ENCODE results near the gene AWAT2. TPM values are rescaled to one million over a fixed set of nuclear protein-coding genes. Genes with fewer than 3 reads are reported as not detected.

Gene AWAT2

GRCh38 chrX:69993494-69993893 lies 56.2 kb downstream of the AWAT2 start:
- Histone ChIP-seq H2AK5ac (ENCODE audit: low read length, severe bottlenecking) (no peak overlapping the region), H3K27me3 (ENCODE audit: control insufficient read depth in 1 of 2, insufficient read depth in 1 of 2, low read length in 2 of 2) (peaks cover 0 to 35% of the 10 kb centered on the region in 2 experiments), H3K9me3 (ENCODE audit: control insufficient read depth, low read length) (no peaks in the 10 kb centered on the region), H3K18ac (ENCODE audit: low read depth in 1 of 2, low read length in 2 of 2) (no peak overlapping the region), H3K4me3 (ENCODE audit: insufficient read depth in 1 of 2, low read depth in 1 of 2, low read length in 2 of 2) (no peak overlapping the region), H3K14ac (ENCODE audit: low read length in 2 of 2) (no peak overlapping the region), H2BK12ac (ENCODE audit: low read length in 2 of 2) (no peak overlapping the region), H2BK120ac (ENCODE audit: low read depth, low read length) (no peak overlapping the region), H2AFZ (ENCODE audit: low read depth, low read length) (no peak overlapping the region), H4K8ac (ENCODE audit: low read length) (no peak overlapping the region), H3K4me2 (ENCODE audit: low read length, poor library complexity, severe bottlenecking) (no peak overlapping the region), H3K9ac (ENCODE audit: low read length) (no peak overlapping the region), H2BK15ac (ENCODE audit: low read depth, poor library complexity, severe bottlenecking) (no peak overlapping the region), H3K4me1 (ENCODE audit: control insufficient read depth, insufficient read depth, low read depth, low read length) (no peaks in the 10 kb centered on the region), H3K36me3 (ENCODE audit: control insufficient read depth in 1 of 2, insufficient read depth in 2 of 2, low read depth in 1 of 2, low read length in 2 of 2) (no peaks in the 10 kb centered on the region), H3K4ac (ENCODE audit: low read depth in 1 of 2, low read length in 2 of 2) (no peak overlapping the region), H4K91ac (ENCODE audit: low read length) (no peak overlapping the region), H3K27ac (ENCODE audit: low read length, poor library complexity, severe bottlenecking) (no peak overlapping the region), H3K79me1 (replicated peaks; ENCODE audit: low read length, poor library complexity, severe bottlenecking) (no peaks in the 10 kb centered on the region), H3K23ac (ENCODE audit: low read length in 2 of 2) (no peak overlapping the region), H2BK5ac (ENCODE audit: low read depth, low read length, poor library complexity, severe bottlenecking) (no peak overlapping the region)
- DNase-seq: no peak

- H3K9me3 ChIP-seq (ENCODE audit: control insufficient read depth, low read length): no peaks in the 10 kb centered on the region
- peaks cover 0 to 38% of the 10 kb centered on the region in 2 experiments for H3K27me3 ChIP-seq (ENCODE audit: control insufficient read depth in 1 of 2, insufficient read depth in 1 of 2, low read length in 2 of 2)
- H3K36me3 ChIP-seq (ENCODE audit: control insufficient read depth in 1 of 2, insufficient read depth in 2 of 2, low read depth in 1 of 2, low read length in 2 of 2): no peaks in the 10 kb centered on the region
- no peak overlapping the region for H3K27ac ChIP-seq (ENCODE audit: low read length, poor library complexity, severe bottlenecking)
- H4K91ac ChIP-seq (ENCODE audit: low read length): no peak overlapping the region
- H3K14ac ChIP-seq (ENCODE audit: low read length in 2 of 2): no peak overlapping the region
- H3K23ac ChIP-seq (ENCODE audit: low read length in 2 of 2): no peak overlapping the region
- no peak overlapping the region for H2BK120ac ChIP-seq (ENCODE audit: low read depth, low read length)
- no peaks in the 10 kb centered on the region for H3K79me1 ChIP-seq (replicated peaks; ENCODE audit: low read length, poor library complexity, severe bottlenecking)
- H3K4me3 ChIP-seq (ENCODE audit: insufficient read depth in 1 of 2, low read depth in 1 of 2, low read length in 2 of 2): no peak overlapping the region
- H3K4me2 ChIP-seq (ENCODE audit: low read length, poor library complexity, severe bottlenecking): no peak overlapping the region
- no peak overlapping the region for H3K9ac ChIP-seq (ENCODE audit: low read length)
- no peak overlapping the region for H2BK5ac ChIP-seq (ENCODE audit: low read depth, low read length, poor library complexity, severe bottlenecking)
- no peak overlapping the region for H2BK12ac ChIP-seq (ENCODE audit: low read length in 2 of 2)
- no peak overlapping the region for H4K8ac ChIP-seq (ENCODE audit: low read length)
- H2BK15ac ChIP-seq (ENCODE audit: low read depth, poor library complexity, severe bottlenecking): no peak overlapping the region
- H2AFZ ChIP-seq (ENCODE audit: low read depth, low read length): no peak overlapping the region
- no peaks in the 10 kb centered on the region for H3K4me1 ChIP-seq (ENCODE audit: control insufficient read depth, insufficient read depth, low read depth, low read length)
- DNase-seq: no peak
- WGBS: 90% methylated on average over 3 of the region's 3 CpGs
- no peak overlapping the region for H3K4ac ChIP-seq (ENCODE audit: low read depth in 1 of 2, low read length in 2 of 2)
- H3K18ac ChIP-seq (ENCODE audit: low read depth in 1 of 2, low read length in 2 of 2): no peak overlapping the region
- no peak overlapping the region for H2AK5ac ChIP-seq (ENCODE audit: low read length, severe bottlenecking)
Measured at GRCh38 chrX:69991685-69992084, 58.1 kb downstream of the AWAT2 start.

Small RNA genes lying within 50 kb of the gene (small RNA-seq; reads per million reads assigned to genes)
- not detected for gene MIR676 (ENCODE audit: low read depth)

Data from mesenchymal stem cell (in vitro differentiated cells and primary cell).